ENCODE results near the gene GOLGA6L1.

GRCh38 chr15:23081271-23081670 lies 55.4 kb downstream of the GOLGA6L1 start:
- TF ChIP-seq CTCF (IDR thresholded peaks at IDR 0.05; ENCODE audit: insufficient read depth, low read length), result no peak
- TF ChIP-seq POLR2AphosphoS5 (IDR thresholded peaks at IDR 0.05; ENCODE audit: low read depth), result no peak
- TF ChIP-seq SPI1 (IDR thresholded peaks at IDR 0.05; ENCODE audit: borderline replicate concordance, low read depth), result no peak
- no peak for TF ChIP-seq REST (IDR thresholded peaks at IDR 0.05; ENCODE audit: insufficient replicate concordance, low read depth)
- no peak for TF ChIP-seq GABPA (IDR thresholded peaks at IDR 0.05; ENCODE audit: low read depth)
